ENCODE results near the gene DNAAF9.
"Not testable (repeated sequence)": the region's sequence is repeated elsewhere in the genome, so short reads cannot be mapped to it uniquely, and the experiment has no call there.

DNA sequence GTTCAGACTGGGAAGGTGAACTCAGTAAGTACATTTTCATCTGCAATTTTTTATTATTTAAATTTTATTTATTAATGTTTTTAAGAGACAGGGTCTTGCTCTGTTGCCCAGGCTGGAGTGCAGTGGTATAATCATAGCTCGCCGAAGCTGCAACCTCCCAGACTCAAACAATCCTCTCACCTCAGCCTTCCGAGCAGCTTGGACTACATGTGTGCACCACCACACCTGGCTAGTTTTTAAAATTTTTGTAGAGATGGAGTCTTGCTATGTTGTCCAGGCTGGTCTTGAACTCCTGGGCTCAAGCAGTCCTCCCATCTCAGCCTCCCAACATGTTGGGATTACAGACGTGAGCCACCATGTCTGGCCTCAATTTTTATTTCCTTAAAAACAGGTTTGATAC, 19.3 kb upstream of the DNAAF9 start:
- TF ChIP-seq, protein P1, sequence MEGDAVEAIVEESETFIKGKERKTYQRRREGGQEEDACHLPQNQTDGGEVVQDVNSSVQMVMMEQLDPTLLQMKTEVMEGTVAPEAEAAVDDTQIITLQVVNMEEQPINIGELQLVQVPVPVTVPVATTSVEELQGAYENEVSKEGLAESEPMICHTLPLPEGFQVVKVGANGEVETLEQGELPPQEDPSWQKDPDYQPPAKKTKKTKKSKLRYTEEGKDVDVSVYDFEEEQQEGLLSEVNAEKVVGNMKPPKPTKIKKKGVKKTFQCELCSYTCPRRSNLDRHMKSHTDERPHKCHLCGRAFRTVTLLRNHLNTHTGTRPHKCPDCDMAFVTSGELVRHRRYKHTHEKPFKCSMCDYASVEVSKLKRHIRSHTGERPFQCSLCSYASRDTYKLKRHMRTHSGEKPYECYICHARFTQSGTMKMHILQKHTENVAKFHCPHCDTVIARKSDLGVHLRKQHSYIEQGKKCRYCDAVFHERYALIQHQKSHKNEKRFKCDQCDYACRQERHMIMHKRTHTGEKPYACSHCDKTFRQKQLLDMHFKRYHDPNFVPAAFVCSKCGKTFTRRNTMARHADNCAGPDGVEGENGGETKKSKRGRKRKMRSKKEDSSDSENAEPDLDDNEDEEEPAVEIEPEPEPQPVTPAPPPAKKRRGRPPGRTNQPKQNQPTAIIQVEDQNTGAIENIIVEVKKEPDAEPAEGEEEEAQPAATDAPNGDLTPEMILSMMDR (IDR thresholded peaks at IDR 0.05), result not testable (repeated sequence)
- TF ChIP-seq EZH2 (IDR thresholded peaks at IDR 0.05; ENCODE audit: borderline replicate concordance, insufficient read depth, low read depth, low read length, poor library complexity, severe bottlenecking), result not testable (repeated sequence)

All from B cell (primary cell).